ENCODE data around the gene SLC4A2. TPM values are rescaled to one million over a fixed set of nuclear protein-coding genes. Genes with fewer than 3 reads are reported as not detected.
A peak's percentile ranks its signal among the peaks of the same experiment; 100 is the strongest.

Gene SLC4A2
- total RNA-seq, 2 donors from 2014 or later: 265 to 284 TPM

- H3K4me3 Mint-ChIP-seq: peak overlapping the region; percentile 78
Measured at GRCh38 chr7:151088856-151089699, 29.7 kb downstream of the SLC4A2 start.

GRCh38 chr7:151089893-151090730 lies 30.7 kb downstream of the SLC4A2 start:
- Histone ChIP-seq H3K4me1 (ENCODE audit: control insufficient read depth, insufficient read depth, low read length) (peaks cover 14% of the 10 kb centered on the region), H3K27me3 (ENCODE audit: control insufficient read depth, insufficient read depth, low read length, poor library complexity, severe bottlenecking) (no peaks in the 10 kb centered on the region), H3K9ac (ENCODE audit: extremely low read depth, low read length, poor library complexity, severe bottlenecking) (no peak overlapping the region), H3K36me3 (ENCODE audit: control insufficient read depth, insufficient read depth, low read length) (peaks cover 31% of the 10 kb centered on the region), H3K27ac (ENCODE audit: low read depth, low read length) (peak overlapping the region; percentile 80), H3K9me3 (ENCODE audit: control insufficient read depth, low read length) (no peaks in the 10 kb centered on the region), H3K4me3 (ENCODE audit: low read length) (no peak overlapping the region)
- DNase-seq: no peak
- no peak overlapping the region for H3K4me3 Mint-ChIP-seq
- TF ChIP-seq CTCF (conservative IDR thresholded peaks at IDR 0.05): no peak
- 78 to 86% methylated on average over 8 to 20 of the region's 22 CpGs for WGBS, 2 experiments (ENCODE audit: insufficient coverage in 1 of 2, insufficient read length in 1 of 2)
- no peaks in the 10 kb centered on the region for H3K27me3 Mint-ChIP-seq (ENCODE audit: insufficient read depth)
- no peak overlapping the region for H3K27ac Mint-ChIP-seq
- peaks cover 22% of the 10 kb centered on the region for H3K36me3 Mint-ChIP-seq (ENCODE audit: low read depth)
- peaks cover 30% of the 10 kb centered on the region for H3K4me1 Mint-ChIP-seq
- H3K9me3 Mint-ChIP-seq: no peaks in the 10 kb centered on the region

More at GRCh38 chr7:151088856-151089699, 29.7 kb downstream of the SLC4A2 start:
- peaks cover 34% of the 10 kb centered on the region for H3K4me1 Mint-ChIP-seq
- DNase-seq: no peak
- peaks cover 20% of the 10 kb centered on the region for H3K36me3 Mint-ChIP-seq (ENCODE audit: low read depth)
- Histone ChIP-seq H3K9me3 (ENCODE audit: control insufficient read depth, low read length) (no peaks in the 10 kb centered on the region), H3K4me1 (ENCODE audit: control insufficient read depth, insufficient read depth, low read length) (peaks cover 14% of the 10 kb centered on the region), H3K27me3 (ENCODE audit: control insufficient read depth, insufficient read depth, low read length, poor library complexity, severe bottlenecking) (peaks cover 3% of the 10 kb centered on the region), H3K9ac (ENCODE audit: extremely low read depth, low read length, poor library complexity, severe bottlenecking) (no peak overlapping the region), H3K4me3 (ENCODE audit: low read length) (peak overlapping the region; percentile 91), H3K36me3 (ENCODE audit: control insufficient read depth, insufficient read depth, low read length) (peaks cover 26% of the 10 kb centered on the region), H3K27ac (ENCODE audit: low read depth, low read length) (peak overlapping the region; percentile 80)
- 41 to 48% methylated on average over 22 to 30 of the region's 30 CpGs for WGBS, 2 experiments (ENCODE audit: insufficient coverage in 1 of 2, insufficient read length in 1 of 2)
- peak overlapping the region; percentile 81 for H3K27ac Mint-ChIP-seq
- H3K9me3 Mint-ChIP-seq: no peaks in the 10 kb centered on the region
- TF ChIP-seq CTCF (conservative IDR thresholded peaks at IDR 0.05): no peak
- peaks cover 1% of the 10 kb centered on the region for H3K27me3 Mint-ChIP-seq (ENCODE audit: insufficient read depth)

- no peak overlapping the region for H3K27ac Mint-ChIP-seq
- WGBS, 2 experiments (ENCODE audit: insufficient coverage in 1 of 2, insufficient read length in 1 of 2): 91 to 100% methylated on average over 4 to 7 of the region's 7 CpGs
Measured at GRCh38 chr7:151091003-151091402, 31.6 kb downstream of the SLC4A2 start.

More at GRCh38 chr7:151091003-151091402, 31.6 kb downstream of the SLC4A2 start:
- Mint-ChIP-seq H3K27me3 (ENCODE audit: insufficient read depth) (no peaks in the 10 kb centered on the region), H3K4me3 (no peak overlapping the region), H3K9me3 (no peaks in the 10 kb centered on the region), H3K4me1 (peaks cover 23% of the 10 kb centered on the region), H3K36me3 (ENCODE audit: low read depth) (peaks cover 25% of the 10 kb centered on the region)
- Histone ChIP-seq H3K36me3 (ENCODE audit: control insufficient read depth, insufficient read depth, low read length) (peaks cover 31% of the 10 kb centered on the region), H3K4me1 (ENCODE audit: control insufficient read depth, insufficient read depth, low read length) (peaks cover 14% of the 10 kb centered on the region), H3K27me3 (ENCODE audit: control insufficient read depth, insufficient read depth, low read length, poor library complexity, severe bottlenecking) (no peaks in the 10 kb centered on the region), H3K4me3 (ENCODE audit: low read length) (no peak overlapping the region), H3K9ac (ENCODE audit: extremely low read depth, low read length, poor library complexity, severe bottlenecking) (no peak overlapping the region), H3K9me3 (ENCODE audit: control insufficient read depth, low read length) (no peaks in the 10 kb centered on the region), H3K27ac (ENCODE audit: low read depth, low read length) (no peak overlapping the region)
- DNase-seq: no peak
- TF ChIP-seq CTCF (conservative IDR thresholded peaks at IDR 0.05): no peak
